Activated CD8-positive, alpha-beta memory T cell treated with anti-CD3 and anti-CD28 coated beads, Interleukin-2, amount 50 U/mL, for 1 hour (primary cell): Measurements from ENCODE around the gene NEDD4L.
"Not testable (repeated sequence)": the region's sequence is repeated elsewhere in the genome, so short reads cannot be mapped to it uniquely, and the experiment has no call there.

Experiments
- DNase-seq: peaks from one replicate; pipeline ENCODE4 v3.0.0-alpha.2; 2020; ENCODE audit errors: extremely low read depth

NEDD4L gene

GRCh38 chr18:58026857-58027256, 17.2 kb upstream of the NEDD4L start:
- DNase-seq = no peak

- DNase-seq = no peak
Observed at GRCh38 chr18:58027341-58027740, 16.7 kb upstream of the NEDD4L start.

DNA sequence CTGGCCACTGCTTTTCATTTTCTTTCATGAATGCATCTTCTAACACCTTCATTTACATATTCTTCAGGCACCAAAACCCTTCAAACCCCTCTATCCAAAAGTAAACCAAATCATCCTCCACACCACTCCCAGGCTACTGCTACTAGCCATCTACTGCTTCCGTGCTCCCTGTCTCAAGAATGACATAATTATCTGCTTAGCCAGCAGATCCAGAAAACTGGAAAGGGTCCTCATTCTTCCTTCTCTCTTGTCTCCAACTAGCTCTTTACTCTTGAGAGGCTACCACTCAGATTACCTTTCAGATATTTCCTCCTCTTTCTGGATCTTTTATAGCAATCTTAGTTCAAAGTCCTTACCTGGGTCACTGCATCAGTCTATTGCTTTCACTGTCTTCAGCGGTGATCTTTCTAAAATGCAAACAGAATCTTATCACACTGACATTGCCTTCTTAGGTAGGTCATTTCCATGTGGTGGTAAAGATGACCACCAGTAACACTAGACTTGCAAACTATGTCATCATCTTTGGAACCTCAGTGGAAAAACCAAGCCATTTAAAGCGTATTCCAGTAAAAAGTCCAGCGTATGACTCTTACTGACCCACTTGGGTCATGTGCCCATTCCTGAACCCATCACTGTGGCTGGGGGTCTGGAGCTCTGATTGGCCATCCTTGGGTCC, 15.8 kb upstream of the NEDD4L start:
- no peak for DNase-seq

DNA sequence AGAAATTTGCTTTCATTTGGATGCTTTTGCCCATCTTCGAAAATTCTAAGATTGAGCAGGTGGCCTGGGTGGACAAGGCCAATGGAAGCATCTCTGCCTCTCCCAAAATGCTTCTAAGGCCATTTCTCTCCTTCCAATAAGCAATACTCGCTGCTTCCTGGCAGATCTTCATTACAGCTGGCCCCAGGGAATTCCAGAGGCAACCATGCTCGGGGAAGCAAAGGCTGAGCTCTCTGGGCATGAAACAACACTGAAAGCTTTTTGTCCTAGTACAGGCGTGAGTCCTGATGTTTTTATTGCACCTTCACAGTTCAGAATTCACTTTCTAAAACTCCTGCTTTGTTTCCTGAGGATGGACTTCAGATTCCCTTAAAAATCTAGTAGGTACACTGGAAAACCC, 11.8 kb upstream of the NEDD4L start:
- no peak for DNase-seq

GRCh38 chr18:58033216-58033615, 10.8 kb upstream of the NEDD4L start:
- no peak for DNase-seq

DNA sequence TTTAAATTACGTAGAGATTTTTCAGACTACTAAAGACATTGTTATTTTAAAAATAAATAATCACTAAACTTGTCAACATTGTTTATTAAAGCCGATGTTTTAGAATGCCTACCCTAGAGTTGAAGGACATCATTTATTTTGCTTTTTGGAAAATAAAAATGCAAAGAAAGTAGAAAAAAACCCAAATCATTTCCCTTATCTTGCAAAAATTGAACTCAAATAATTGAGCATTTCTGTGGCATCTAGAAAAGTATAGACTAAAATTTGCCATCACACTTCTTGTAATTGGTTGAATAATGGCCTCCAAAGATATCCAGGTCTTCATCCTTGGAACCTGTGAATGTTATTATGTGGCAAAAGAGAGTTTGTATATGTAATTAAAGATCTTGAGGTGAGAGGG, 9.7 kb upstream of the NEDD4L start:
- DNase-seq = no peak

GRCh38 chr18:58037163-58037562, 6.9 kb upstream of the NEDD4L start:
- no peak for DNase-seq

- DNase-seq = no peak
Observed at GRCh38 chr18:58038063-58038462, 6.0 kb upstream of the NEDD4L start.

DNA sequence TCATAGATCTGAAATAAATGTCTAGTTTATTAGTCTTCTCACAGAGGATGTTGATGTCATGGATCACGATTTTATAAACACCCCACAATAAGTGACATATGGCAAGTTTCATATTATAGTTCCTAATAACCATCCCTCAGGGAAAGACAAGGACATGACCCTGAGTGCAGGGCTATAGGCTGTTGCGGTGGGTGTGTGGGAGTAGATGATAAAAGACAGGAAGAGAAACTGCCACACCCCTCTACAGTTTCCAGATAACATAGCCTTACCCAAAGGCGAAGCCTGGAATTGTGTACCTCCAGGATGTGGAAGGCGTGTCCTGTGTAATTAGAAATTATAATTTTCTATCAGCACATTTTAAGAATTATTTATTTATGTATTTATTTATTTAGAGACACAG, 2.4 kb upstream of the NEDD4L start:
- DNase-seq = no peak

DNA sequence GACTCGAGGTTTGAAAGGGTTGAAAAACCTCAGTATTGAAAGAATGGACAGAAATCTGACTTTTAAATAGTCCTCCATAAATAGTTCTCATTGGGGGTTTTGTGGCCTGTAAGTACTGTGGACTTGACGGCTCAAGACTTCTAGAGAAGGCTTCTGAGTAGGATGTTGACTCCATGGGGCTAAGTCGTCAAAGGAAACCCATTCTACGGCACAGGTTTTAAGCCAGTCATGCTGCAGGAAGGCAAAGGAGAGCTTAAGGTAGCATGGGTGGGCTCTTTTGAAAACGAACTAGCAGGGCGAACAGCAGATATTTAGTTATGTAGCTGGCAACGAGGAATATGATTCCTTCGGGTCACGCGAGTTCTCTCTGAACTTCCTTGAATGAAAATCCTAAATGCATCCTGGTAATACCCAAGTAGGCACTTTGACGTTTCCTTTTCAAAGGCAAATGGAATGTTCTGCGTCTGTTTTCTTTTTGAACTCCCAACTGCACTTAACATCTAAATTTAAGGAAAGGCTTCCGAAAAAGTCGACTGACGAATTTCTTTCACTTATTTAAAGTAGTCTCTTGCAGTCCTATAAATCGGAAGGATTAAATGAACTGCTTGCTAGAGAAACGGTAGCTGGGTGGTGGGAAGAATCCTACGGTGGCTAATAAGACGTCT, 1.1 kb upstream of the NEDD4L start:
- DNase-seq = no peak

- DNase-seq = no peak
Observed at GRCh38 chr18:58044370-58045241, 580 bp downstream of the NEDD4L start.

- DNase-seq = no peak
Observed at GRCh38 chr18:58045242-58046092, 1.4 kb downstream of the NEDD4L start.

DNA sequence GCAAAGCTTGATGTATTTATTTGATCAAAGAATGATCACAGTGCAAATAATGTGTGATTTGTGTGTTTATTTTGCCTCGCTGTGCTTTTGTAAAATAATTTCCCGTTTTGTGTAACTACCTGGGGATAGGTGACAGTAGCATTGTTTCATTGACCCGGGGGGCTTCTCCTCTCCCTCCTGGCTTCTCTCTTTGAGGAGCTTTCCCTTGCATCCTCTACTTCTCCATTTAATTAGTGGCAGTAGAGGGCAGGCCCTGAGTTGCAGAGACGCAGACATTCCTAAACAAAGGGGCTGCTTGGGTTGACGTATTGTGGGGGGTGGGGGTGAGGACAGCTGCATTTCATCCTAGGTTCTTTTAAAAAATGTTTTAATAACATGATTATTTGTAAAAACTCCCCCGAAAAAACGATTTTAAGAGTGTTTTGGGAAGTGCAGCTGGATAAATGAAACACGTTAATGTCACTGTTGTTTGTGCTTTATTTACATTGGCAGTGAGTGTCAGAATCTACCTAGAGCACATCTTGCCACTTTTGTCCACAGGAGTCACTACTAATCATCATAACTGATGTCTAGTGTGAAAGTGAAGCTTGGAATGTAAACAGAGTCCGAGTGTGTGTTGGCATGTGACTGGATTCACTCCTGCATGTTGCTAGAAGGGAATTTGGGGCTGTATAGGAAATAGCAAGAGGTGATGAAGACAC, 2.2 kb downstream of the NEDD4L start:
- DNase-seq = no peak

- no peak for DNase-seq
Observed at GRCh38 chr18:58046794-58047555, 2.9 kb downstream of the NEDD4L start.

GRCh38 chr18:58047556-58047882, 3.5 kb downstream of the NEDD4L start:
- no peak for DNase-seq

DNA sequence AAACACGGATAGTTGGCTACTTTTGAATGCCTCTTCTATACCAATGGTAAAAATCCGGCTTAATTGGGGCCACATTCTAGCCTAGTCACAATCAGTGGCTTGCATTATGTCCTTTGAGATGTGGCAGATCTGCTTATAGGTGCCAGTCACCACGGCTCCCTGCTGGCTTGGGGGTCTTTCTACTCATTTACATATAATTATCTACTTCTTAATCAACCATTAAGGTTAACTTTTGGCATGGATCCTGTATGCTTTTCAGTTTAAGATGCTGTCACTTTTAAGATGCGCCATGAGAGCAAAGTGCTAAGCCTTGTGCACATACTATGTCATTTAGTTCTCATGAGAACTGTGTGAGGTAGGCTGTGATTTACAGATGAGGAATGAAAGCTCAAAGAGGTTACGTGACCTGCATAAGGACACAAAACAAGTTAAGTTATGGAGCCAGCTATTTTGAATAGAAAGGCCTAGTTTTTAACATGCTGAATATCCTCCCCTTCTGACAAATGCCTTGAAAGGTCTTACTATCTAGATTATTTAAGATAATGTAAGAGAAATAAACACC, 4.1 kb downstream of the NEDD4L start:
- DNase-seq = no peak

- DNase-seq = no peak
Observed at GRCh38 chr18:58049000-58049688, 5.1 kb downstream of the NEDD4L start.

DNA sequence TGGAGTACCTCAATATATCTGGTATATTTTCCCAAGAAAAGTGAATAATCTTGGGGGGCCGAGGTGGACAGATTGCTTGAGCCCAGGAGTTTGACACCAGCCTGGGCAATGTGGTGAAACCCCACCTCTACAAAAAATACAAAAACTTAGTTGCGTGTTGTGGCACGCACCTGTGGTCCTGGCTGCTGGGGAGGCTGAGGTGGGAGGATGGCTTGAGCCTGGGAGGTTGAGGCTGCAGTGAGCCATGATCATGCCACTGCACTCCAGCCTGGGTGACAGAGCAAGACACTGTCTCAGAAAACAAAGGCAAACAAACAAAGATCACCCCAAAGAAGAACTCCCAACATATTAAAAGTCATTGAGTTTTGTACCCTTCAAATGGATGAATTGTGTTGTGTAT, 6.9 kb downstream of the NEDD4L start:
- DNase-seq = not testable (repeated sequence)

GRCh38 chr18:58051765-58052460, 7.9 kb downstream of the NEDD4L start:
- no peak for DNase-seq
